Measurements from ENCODE around the gene SNX2.
"Not testable (repeated sequence)": the region's sequence is repeated elsewhere in the genome, so short reads cannot be mapped to it uniquely, and the experiment has no call there.

SNX2 gene

DNA sequence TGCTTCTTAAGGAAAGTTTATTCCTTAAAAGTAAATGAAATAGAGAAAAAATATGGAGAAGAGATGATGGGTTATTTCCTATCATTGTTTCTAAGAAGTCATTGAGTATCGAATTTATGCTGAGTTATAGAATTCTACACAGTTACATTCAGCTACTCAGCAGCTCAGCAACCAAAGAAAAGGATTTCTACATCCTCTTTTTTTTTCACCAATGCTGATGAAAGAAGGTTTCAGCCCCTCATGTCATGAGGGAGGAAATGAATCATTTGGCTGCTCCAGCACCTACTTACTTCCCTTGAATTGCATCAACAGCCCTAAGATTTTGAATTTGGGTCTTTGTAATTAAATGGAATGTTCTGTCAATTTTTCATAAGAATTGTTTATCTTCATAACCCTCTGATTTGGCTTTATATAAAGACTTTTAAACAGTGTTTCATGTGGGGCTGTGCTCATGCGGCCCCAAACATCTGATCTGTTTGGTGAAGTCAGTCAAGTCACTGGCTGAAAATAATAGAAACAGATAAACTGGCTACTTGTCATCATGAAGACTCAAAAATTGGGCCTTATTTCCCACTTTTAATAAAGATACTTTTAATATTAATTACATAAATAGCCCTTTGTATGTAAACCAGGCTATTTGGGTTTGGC lies 18.5 kb upstream of the SNX2 start:
- TF ChIP-seq, protein P1, sequence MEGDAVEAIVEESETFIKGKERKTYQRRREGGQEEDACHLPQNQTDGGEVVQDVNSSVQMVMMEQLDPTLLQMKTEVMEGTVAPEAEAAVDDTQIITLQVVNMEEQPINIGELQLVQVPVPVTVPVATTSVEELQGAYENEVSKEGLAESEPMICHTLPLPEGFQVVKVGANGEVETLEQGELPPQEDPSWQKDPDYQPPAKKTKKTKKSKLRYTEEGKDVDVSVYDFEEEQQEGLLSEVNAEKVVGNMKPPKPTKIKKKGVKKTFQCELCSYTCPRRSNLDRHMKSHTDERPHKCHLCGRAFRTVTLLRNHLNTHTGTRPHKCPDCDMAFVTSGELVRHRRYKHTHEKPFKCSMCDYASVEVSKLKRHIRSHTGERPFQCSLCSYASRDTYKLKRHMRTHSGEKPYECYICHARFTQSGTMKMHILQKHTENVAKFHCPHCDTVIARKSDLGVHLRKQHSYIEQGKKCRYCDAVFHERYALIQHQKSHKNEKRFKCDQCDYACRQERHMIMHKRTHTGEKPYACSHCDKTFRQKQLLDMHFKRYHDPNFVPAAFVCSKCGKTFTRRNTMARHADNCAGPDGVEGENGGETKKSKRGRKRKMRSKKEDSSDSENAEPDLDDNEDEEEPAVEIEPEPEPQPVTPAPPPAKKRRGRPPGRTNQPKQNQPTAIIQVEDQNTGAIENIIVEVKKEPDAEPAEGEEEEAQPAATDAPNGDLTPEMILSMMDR (conservative IDR thresholded peaks at IDR 0.05; ENCODE audit: low read depth, low read length), result no peak
- no peak overlapping the region for H3K4me3 ChIP-seq (ENCODE audit: low read length)
- DNase-seq (ENCODE audit: low read depth), result no peak

DNA sequence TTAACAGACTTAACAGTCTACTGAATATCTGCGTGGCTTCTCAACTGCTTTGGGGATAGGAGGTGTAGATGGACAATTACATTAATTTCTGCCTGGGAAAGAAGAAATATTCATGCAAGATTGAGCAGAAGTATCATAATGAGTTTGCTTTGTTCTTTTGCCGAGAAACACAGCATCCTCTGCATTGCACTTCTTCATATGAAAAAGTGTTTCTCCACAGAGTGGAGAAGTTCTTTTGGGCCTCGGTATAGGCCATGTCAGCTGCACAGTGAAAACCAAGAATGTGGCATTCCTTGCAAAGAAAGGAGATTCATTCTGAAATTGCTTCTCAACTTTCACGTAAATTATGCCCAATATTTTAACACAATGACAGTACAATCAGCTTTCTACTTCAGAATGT lies 17.6 kb upstream of the SNX2 start:
- DNase-seq (ENCODE audit: low read depth), result no peak
- TF ChIP-seq, protein P1 (conservative IDR thresholded peaks at IDR 0.05; ENCODE audit: low read depth, low read length), result no peak
- no peak overlapping the region for H3K4me3 ChIP-seq (ENCODE audit: low read length)

DNA sequence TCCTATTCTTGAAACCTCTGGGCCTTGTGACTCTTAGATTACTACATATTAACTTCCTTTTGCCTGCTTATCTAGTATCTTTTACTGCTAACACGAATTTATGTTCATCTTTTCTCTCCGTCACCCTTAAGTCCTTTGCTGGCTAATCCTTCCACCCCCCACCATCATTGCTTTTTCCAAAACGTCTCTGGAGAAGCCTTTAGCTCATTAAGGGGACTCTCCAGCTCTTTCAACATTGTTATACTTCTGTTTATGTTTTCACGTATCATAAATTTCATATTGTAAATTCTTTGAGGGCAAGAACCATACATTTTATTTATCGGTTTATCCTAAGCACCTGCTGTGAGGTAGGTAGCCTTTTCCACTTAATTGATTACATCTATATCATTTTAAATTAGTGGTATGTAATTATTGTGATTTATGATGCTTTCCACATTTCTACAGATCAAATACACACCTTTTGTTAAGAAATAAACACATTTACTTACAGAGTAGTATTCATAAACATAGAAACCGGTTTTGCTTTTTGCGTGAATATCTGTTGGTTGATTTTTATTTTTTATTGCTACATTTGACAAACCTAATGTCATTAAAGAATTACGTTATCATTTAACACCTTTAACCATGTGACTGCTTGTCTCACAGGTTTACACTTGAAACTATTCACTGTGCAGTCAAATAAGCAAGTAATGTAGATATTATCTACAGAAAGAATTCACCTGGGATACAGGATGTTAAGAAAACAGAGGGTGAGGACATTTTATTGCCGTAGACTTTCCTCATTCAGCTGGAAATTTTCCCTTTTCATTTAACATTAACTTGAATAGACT lies 15.4 kb upstream of the SNX2 start:
- H3K4me3 ChIP-seq (ENCODE audit: low read length), result no peak overlapping the region
- no peak for DNase-seq (ENCODE audit: low read depth)
- TF ChIP-seq, protein P1 (conservative IDR thresholded peaks at IDR 0.05; ENCODE audit: low read depth, low read length), result no peak

DNA sequence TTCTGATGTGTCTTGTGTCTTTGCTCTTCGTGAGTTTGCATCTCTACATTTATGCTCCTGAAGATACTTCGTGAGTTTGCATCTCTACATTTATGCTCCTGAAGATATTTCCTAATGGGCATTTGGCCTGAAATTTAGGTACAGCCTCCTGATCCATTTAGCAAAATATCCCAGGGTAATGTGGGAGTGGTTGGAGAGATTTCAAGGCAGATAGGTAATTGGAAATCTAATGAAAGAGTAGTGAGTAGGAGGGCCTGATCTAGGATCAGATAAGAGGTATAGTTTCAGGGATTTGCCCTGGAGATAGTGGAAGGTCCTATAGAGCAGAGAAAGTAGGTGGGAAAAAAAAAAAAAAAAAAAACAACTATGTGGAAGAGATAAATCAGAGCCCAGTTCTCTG lies 14.6 kb upstream of the SNX2 start:
- no peak overlapping the region for H3K4me3 ChIP-seq (ENCODE audit: low read length)
- TF ChIP-seq, protein P1 (conservative IDR thresholded peaks at IDR 0.05; ENCODE audit: low read depth, low read length), result no peak
- DNase-seq (ENCODE audit: low read depth), result no peak

DNA sequence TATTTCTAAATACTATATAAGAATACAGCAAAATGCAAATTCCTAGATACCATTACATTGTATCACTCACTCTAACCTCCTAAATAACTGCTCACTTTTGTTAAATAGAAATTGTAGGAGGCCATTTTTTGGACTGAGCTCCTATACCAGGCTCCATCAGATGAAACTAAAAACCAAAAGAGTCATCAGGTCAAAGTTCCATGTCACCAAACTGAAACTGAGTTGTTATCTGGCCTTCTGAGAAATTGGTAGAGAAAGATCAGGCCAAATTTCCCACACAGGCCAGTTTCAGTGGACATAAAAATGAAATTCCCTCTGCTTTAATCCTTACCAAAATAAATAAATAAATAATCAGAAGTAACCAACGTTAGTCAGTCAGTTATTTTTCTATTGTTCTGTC lies 13.8 kb upstream of the SNX2 start:
- TF ChIP-seq, protein P1 (conservative IDR thresholded peaks at IDR 0.05; ENCODE audit: low read depth, low read length), result no peak
- no peak for DNase-seq (ENCODE audit: low read depth)
- H3K4me3 ChIP-seq (ENCODE audit: low read length), result no peak overlapping the region

DNA sequence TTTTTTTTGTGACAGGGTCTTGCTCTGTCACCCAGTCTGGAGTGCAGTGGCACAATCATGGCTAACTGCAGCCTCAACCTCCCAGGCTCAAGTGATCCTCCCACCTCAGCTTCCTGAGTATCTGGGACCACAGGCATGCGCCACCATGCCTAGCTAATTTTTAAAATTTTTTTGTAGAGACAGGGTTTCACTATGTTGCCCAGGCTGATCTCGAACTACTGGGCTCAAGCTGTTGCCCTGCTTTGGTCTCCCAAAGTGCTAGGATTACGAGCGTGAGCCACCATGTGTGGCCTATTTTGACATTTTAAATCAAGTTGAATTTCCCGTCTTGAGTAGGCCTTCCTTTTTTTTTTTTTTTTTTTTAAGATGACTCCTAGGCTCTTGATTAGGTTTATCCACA lies 13.0 kb upstream of the SNX2 start:
- not testable (repeated sequence) for H3K4me3 ChIP-seq (ENCODE audit: low read length); DNase-seq (ENCODE audit: low read depth)

DNA sequence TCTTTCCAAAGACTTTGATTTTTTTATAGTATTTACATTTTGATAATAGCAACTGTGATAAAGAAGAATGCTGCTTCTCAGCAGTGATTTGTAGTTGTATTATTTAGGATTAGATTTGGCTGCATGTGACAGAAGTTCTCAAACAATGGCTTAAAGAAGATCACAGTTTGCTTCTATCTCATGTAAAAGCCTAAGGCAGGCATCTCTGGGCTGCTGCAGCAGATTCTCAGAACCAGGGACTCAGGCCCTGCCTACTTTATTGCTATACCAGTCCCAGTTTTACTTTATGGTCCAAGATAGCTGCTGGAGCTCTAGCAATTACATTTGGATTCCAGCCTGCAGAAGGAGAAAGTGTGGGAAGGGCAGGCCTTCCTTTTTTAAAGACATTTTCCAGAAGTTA lies 8.8 kb upstream of the SNX2 start:
- H3K4me3 ChIP-seq (ENCODE audit: low read length), result no peak overlapping the region
- no peak for DNase-seq (ENCODE audit: low read depth)
- TF ChIP-seq, protein P1 (conservative IDR thresholded peaks at IDR 0.05; ENCODE audit: low read depth, low read length), result no peak
